ENCODE measurements around the gene PAPLN.

The PAPLN gene

GRCh38 chr14:73234586-73235394 is 2.5 kb upstream of the PAPLN start:
- in situ Hi-C loops (cut with MboI; ENCODE audit: low sequenced_read_pairs) = no loop called here
- peaks cover 9% of the 10 kb centered on the region for H3K4me1 ChIP-seq

GRCh38 chr14:73235531-73236155 is 1.7 kb upstream of the PAPLN start:
- peak in 1 of 2 experiments; percentile 51 for DNase-seq (ENCODE audit: low spot score in 2 of 2)
- Histone ChIP-seq H3K4me1 (peaks cover 9% of the 10 kb centered on the region), H3K36me3 (replicated peaks) (no peaks in the 10 kb centered on the region), H3K27me3 (ENCODE audit: low read depth) (no peaks in the 10 kb centered on the region), H3K4me3 (no peak overlapping the region), H3K9me3 (no peaks in the 10 kb centered on the region)
- in situ Hi-C loops (cut with MboI; ENCODE audit: low sequenced_read_pairs) = no loop called here

More at GRCh38 chr14:73234586-73235394, 2.5 kb upstream of the PAPLN start:
- Histone ChIP-seq H3K4me3 (no peak overlapping the region), H3K36me3 (replicated peaks) (no peaks in the 10 kb centered on the region), H3K9me3 (no peaks in the 10 kb centered on the region), H3K27me3 (ENCODE audit: low read depth) (no peaks in the 10 kb centered on the region)
- no peak for DNase-seq (ENCODE audit: low spot score in 2 of 2)

- in situ Hi-C loops (cut with MboI; ENCODE audit: low sequenced_read_pairs) = no loop called here
- H3K9me3 ChIP-seq = no peaks in the 10 kb centered on the region
- H3K4me1 ChIP-seq = peaks cover 9% of the 10 kb centered on the region
- no peak overlapping the region for H3K4me3 ChIP-seq
- no peaks in the 10 kb centered on the region for H3K27me3 ChIP-seq (ENCODE audit: low read depth)
- H3K36me3 ChIP-seq (replicated peaks) = no peaks in the 10 kb centered on the region
- DNase-seq (ENCODE audit: low spot score in 2 of 2) = no peak
Observed at GRCh38 chr14:73236157-73236556, 1.1 kb upstream of the PAPLN start.

DNA sequence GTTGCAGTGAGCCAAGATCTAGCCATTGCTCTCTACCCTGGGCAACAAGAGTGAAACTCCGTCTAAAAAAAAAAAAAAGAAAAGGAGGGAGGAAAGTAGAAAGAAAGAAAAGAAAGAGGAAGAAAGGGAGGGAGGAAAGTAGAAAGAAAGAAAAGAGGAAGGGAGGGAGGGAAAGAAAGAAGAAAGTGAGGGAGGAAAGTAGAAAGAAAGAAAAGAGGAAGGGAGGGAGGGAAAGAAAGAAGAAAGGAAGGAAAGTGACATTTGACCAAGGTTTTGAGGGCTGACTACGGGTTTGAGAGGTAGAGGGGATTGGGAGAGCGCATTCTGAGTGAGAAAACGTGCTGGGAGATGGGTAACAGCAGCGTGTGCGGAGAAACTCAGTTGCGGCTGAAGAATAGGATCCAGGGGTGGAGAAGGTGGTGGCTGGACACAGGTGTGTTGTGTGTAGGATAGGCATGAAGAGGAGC is 521 bp upstream of the PAPLN start:
- in situ Hi-C loops (cut with MboI; ENCODE audit: low sequenced_read_pairs) = no loop called here
- Histone ChIP-seq H3K36me3 (replicated peaks) (no peaks in the 10 kb centered on the region), H3K9me3 (no peaks in the 10 kb centered on the region), H3K4me3 (no peak overlapping the region; the same call in 1 of the 2 replicates), H3K27me3 (ENCODE audit: low read depth) (no peaks in the 10 kb centered on the region), H3K4me1 (peaks cover 9% of the 10 kb centered on the region)
- no peak for DNase-seq (ENCODE audit: low spot score in 2 of 2)

GRCh38 chr14:73237786-73238423 is 599 bp downstream of the PAPLN start:
- peak; percentile 5 to 57 for DNase-seq (ENCODE audit: low spot score in 2 of 2)
- peak overlapping the region; percentile 67 for H3K4me3 ChIP-seq
- H3K4me1 ChIP-seq = peaks cover 9% of the 10 kb centered on the region
- no peaks in the 10 kb centered on the region for H3K9me3 ChIP-seq
- in situ Hi-C loops (cut with MboI; ENCODE audit: low sequenced_read_pairs) = no loop called here
- no peaks in the 10 kb centered on the region for H3K27me3 ChIP-seq (ENCODE audit: low read depth)
- no peaks in the 10 kb centered on the region for H3K36me3 ChIP-seq (replicated peaks)

DNA sequence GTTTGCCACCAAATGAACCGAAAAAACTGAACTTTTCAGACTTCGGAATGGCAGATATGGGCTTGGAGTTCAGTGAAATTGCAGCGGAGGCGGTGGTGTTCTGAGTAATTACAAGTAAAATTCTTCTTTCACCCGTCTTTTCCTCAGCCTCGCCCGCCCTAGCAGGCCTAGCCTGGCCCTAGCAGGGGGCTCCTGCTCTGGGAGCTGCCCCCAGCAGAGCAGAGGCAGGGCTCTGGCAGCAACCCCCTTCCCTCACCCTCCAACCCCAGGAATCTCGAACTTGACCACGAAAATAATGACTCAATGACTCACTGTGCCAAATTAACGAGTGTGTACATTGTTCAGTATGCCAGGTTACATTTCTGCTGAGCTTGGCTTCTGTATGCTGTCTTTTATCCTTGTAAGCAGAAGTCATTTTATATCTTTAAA is 1.1 kb downstream of the PAPLN start:
- peak; percentile 51 to 54 for DNase-seq (ENCODE audit: low spot score in 2 of 2)
- peak overlapping the region; percentile 67 for H3K4me3 ChIP-seq
- in situ Hi-C loops (cut with MboI; ENCODE audit: low sequenced_read_pairs) = no loop called here
- no peaks in the 10 kb centered on the region for H3K9me3 ChIP-seq
- H3K27me3 ChIP-seq (ENCODE audit: low read depth) = no peaks in the 10 kb centered on the region
- peaks cover 9% of the 10 kb centered on the region for H3K4me1 ChIP-seq
- no peaks in the 10 kb centered on the region for H3K36me3 ChIP-seq (replicated peaks)

DNA sequence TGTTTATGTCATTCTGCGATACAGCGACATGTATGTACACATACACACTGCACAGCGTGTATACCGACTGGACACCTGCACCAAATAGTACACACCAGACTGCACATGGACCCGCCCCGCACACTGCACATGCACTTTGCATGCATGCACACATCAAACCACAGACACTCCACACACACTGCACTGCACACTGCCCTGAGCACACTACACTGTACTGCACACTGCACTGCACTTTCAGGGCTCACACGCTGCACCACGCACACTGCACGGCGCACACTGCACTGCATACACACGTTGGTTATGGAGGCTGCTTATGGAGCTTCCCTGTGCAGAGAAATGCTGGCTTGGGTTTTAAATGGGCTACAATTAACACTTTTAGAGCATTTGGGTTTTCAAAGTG is 1.6 kb downstream of the PAPLN start:
- H3K36me3 ChIP-seq (replicated peaks) = no peaks in the 10 kb centered on the region
- no peaks in the 10 kb centered on the region for H3K27me3 ChIP-seq (ENCODE audit: low read depth)
- H3K4me1 ChIP-seq = peaks cover 9% of the 10 kb centered on the region
- H3K4me3 ChIP-seq = peak overlapping the region; percentile 67
- in situ Hi-C loops (cut with MboI; ENCODE audit: low sequenced_read_pairs) = no loop called here
- H3K9me3 ChIP-seq = no peaks in the 10 kb centered on the region
- DNase-seq (ENCODE audit: low spot score in 2 of 2) = no peak

- H3K36me3 ChIP-seq (replicated peaks) = no peaks in the 10 kb centered on the region
- no peak for DNase-seq (ENCODE audit: low spot score in 2 of 2)
- H3K27me3 ChIP-seq (ENCODE audit: low read depth) = no peaks in the 10 kb centered on the region
- peaks cover 9% of the 10 kb centered on the region for H3K4me1 ChIP-seq
- in situ Hi-C loops (cut with MboI; ENCODE audit: low sequenced_read_pairs) = no loop called here
- H3K9me3 ChIP-seq = no peaks in the 10 kb centered on the region
- H3K4me3 ChIP-seq = no peak overlapping the region
Observed at GRCh38 chr14:73239393-73240241, 2.3 kb downstream of the PAPLN start.

DNA sequence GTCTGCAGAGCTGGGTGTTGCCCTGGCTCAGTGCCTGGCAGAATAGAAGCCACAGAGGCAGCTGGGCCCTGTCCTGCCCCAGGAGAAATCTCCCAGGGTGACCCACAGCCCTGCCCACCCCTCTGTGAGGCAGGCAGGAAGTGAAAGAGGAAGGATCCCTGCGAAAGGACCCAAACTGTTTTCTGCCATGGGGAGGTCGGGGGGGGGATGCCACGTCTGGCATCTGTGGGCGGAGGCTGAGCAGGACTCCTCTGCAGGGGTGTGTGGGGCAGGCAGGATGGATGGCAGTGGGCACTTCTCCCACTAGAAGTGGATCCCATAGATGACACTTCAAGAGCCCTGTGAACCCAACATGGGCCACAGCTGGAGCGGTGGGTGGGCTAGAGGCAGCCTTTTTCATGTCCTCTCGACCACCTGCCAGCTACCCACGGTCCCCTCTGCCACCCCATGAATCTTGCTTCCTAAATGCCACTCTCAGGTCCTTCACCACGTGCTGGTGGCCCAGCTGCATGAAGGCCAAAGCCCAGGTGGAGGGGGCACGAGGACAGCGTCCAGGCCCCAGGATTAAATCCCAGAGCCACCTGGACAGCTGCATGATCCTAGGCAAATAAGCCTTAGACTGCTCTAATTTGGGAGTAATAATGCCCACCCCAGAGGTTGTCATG is 3.6 kb downstream of the PAPLN start:
- no peaks in the 10 kb centered on the region for H3K36me3 ChIP-seq (replicated peaks)
- H3K4me1 ChIP-seq = 0 out of 2 replicates have a peak, but pooled peaks cover 3% of the 10 kb centered on the region
- H3K27me3 ChIP-seq (ENCODE audit: low read depth) = no peaks in the 10 kb centered on the region
- DNase-seq (ENCODE audit: low spot score in 2 of 2) = no peak
- H3K4me3 ChIP-seq = no peak overlapping the region
- no peaks in the 10 kb centered on the region for H3K9me3 ChIP-seq
- in situ Hi-C loops (cut with MboI; ENCODE audit: low sequenced_read_pairs) = no loop called here

DNA sequence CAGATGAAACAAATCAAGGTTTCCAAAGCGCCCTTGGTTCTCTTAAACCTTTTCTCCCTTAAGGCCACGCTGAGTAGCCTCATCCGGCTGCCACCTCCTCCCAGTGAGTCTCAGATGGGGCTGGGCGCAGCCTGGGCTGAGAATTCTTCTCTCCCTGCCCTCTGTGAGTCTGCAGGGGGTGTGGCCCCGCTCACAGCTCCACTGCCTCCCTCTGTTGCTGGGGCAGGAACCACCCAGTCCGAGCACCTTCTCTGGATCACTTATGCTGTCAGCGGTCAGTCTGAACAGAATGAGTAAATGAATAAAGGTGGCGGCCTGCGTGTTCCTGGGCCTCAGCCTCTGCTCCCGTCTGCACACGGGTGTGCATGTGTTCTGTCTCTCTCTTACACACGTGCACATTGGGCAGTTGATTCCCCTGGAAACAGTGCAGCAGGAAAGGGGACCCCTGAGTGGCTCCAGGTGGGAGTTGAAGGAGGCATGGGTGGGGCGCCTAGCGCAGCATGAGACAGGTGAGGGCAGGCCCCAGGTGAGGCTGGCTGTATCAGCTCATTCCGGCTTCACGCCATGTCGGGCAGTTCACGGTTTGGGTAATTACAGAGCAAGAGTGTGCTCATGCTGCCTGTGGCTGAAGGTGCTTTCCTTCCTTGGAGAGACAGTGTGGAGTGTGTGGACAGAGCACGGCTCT is 4.3 kb downstream of the PAPLN start:
- Histone ChIP-seq H3K9me3 (no peaks in the 10 kb centered on the region), H3K4me3 (no peak overlapping the region), H3K4me1 (0 out of 2 replicates have a peak, but pooled peaks cover 3% of the 10 kb centered on the region), H3K27me3 (ENCODE audit: low read depth) (no peaks in the 10 kb centered on the region), H3K36me3 (replicated peaks) (no peaks in the 10 kb centered on the region)
- in situ Hi-C loops (cut with MboI; ENCODE audit: low sequenced_read_pairs) = no loop called here
- DNase-seq (ENCODE audit: low spot score in 2 of 2) = no peak

DNA sequence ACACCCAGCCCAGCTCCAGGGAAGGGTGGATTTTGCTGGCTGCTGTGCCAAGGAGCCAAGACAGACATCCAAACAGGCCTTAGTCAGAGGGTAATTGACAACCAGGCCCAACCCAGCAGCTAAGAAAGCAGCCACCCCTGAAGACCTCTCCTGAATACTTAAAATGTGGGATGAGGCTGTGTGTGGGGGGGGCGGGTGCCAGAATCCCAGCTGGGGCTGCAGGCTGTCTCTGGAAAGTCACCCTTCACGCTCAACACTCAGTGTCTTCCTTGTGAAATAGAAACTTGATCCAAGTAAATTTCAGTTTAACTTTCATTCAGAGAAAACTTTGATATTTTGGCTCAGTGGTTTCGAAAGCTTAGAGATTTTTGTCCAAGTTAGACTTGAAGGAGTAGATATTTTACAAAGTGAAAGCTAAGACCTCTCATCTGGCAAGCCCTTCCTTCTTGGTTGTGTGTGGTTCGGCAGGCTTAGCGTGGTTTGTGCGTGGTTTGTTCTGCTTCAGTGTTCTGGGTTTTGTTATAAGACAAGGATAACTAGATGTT is 5.1 kb downstream of the PAPLN start:
- no peaks in the 10 kb centered on the region for H3K9me3 ChIP-seq
- no peaks in the 10 kb centered on the region for H3K36me3 ChIP-seq (replicated peaks)
- H3K4me1 ChIP-seq = 0 out of 2 replicates have a peak, but pooled peaks cover 3% of the 10 kb centered on the region
- no peak for DNase-seq (ENCODE audit: low spot score in 2 of 2)
- H3K27me3 ChIP-seq (ENCODE audit: low read depth) = no peaks in the 10 kb centered on the region
- no peak overlapping the region for H3K4me3 ChIP-seq
- in situ Hi-C loops (cut with MboI; ENCODE audit: low sequenced_read_pairs) = no loop called here

DNA sequence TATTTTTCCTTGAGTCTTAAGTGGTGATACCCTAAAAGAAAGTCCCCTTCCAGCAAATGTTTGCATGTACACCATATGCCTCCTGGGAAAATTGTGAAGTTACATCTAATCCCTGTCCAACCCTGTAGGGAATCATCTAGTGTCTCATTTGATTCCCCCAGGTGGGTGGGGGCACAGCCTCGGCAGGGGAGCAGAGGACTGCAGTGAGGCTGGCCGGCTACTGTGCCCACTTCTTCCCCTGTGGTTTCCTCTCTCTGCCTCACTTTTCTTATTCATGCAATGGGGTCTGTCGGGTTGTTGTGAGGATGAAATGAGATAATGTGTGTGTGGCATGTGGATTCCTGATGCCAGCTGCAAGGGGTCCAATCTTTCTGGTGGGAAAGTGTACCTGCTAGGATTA is 6.0 kb downstream of the PAPLN start:
- H3K4me3 ChIP-seq = no peak overlapping the region
- H3K4me1 ChIP-seq = 0 out of 2 replicates have a peak, but pooled peaks cover 3% of the 10 kb centered on the region
- H3K27me3 ChIP-seq (ENCODE audit: low read depth) = no peaks in the 10 kb centered on the region
- H3K9me3 ChIP-seq = no peaks in the 10 kb centered on the region
- H3K36me3 ChIP-seq (replicated peaks) = no peaks in the 10 kb centered on the region
- no peak for DNase-seq (ENCODE audit: low spot score in 2 of 2)
- in situ Hi-C loops (cut with MboI; ENCODE audit: low sequenced_read_pairs) = no loop called here

Data from HAP-1 (cell line).